Spleen (tissue), 11 donors: ENCODE results near the gene ICOS. TPM values are rescaled to one million over a fixed set of nuclear protein-coding genes. Genes with fewer than 3 reads are reported as not detected.

Experiments
- DNase-seq: peaks from one replicate; pipeline ENCODE4 v3.0.0-alpha.2; 2020
- H3K27ac ChIP-seq, 8 donors: fragments of 200-600 bp; sonication (generic) in 7 of 8; 1 replicate in 4 of 8; 2 replicates in 4 of 8; pipeline versions ENCODE4 v1.5.0 to v1.8.0; 2016 to 2021; ENCODE audit warnings: inconsistent platforms in 4 of 8, mild to moderate bottlenecking in 4 of 8, moderate library complexity in 1 of 8
- H3K27me3 ChIP-seq, 7 donors: fragments of 200-600 bp; sonication (generic) in 6 of 7; replicated peaks in 1 of 7; 1 replicate in 4 of 7; 2 replicates in 3 of 7; pipeline versions ENCODE4 v1.5.0 to v1.8.0; 2016 to 2021; ENCODE audit warnings: inconsistent platforms in 3 of 7, mild to moderate bottlenecking in 1 of 7
- H3K36me3 ChIP-seq, 6 donors: fragments of 200-600 bp; sonication (generic) in 5 of 6; 1 replicate in 4 of 6; 2 replicates in 2 of 6; pipeline versions ENCODE4 v1.5.0 to v1.8.0; 2016 to 2021; ENCODE audit warnings: inconsistent platforms in 2 of 6
- H3K4me1 ChIP-seq, 6 donors: fragments of 200-600 bp; sonication (generic) in 5 of 6; 1 replicate in 3 of 6; 2 replicates in 3 of 6; pipeline versions ENCODE4 v1.5.0 to v1.8.0; 2016 to 2021; ENCODE audit warnings: inconsistent platforms in 3 of 6
- H3K4me3 ChIP-seq, 8 donors: fragments of 200-600 bp; sonication (generic) in 7 of 8; 1 replicate in 4 of 8; 2 replicates in 4 of 8; pipeline versions ENCODE4 v1.5.0 to v1.8.0; 2016 to 2021; ENCODE audit warnings: inconsistent platforms in 4 of 8, mild to moderate bottlenecking in 4 of 8, moderate library complexity in 2 of 8
- H3K9me3 ChIP-seq, 8 donors: fragments of 200-600 bp; sonication (generic) in 7 of 8; 1 replicate in 4 of 8; 2 replicates in 4 of 8; pipeline versions ENCODE4 v1.5.0 to v1.8.0; 2016 to 2021; ENCODE audit warnings: inconsistent platforms in 4 of 8
- POLR2A ChIP-seq, 3 donors: fragments of 450-650 bp; IDR thresholded peaks; one replicate each; pipeline ENCODE4 v1.5.1; 2017; ENCODE audit warnings: antibody characterized with exemption in 3 of 3, mild to moderate bottlenecking in 1 of 3
- POLR2AphosphoS5 ChIP-seq, 3 donors: sonication (generic); formaldehyde crosslinking; IDR thresholded peaks; one replicate each; pipeline ENCODE4 v1.5.1; 2017; ENCODE audit warnings: antibody characterized with exemption in 3 of 3
- WGBS, 5 donors: extraction: QIAGEN DNeasy Blood & Tissue Kit in 3 of 5; methylation state at CpG; one replicate each; pipeline versions ENCODE4 v1.1.5 to v1.1.7; 2013 to 2018; 5-methylcytosine and 5-hydroxymethylcytosine counted together
- intact Hi-C: fragments of 100-400 bp; cut with DNase I; formaldehyde crosslinking; loops from one replicate; pipeline ENCODE4 v1.15.0; 2023; ENCODE audit warnings: low total_unique reads
- polyA plus RNA-seq, 3 donors: library from polyadenylated mRNA; stranded (reverse); fragments of 200-250 nt; gene quantifications; one replicate each; pipeline ENCODE4 v1.2.1, GENCODE V29; 2013
- total RNA-seq, 7 donors: library from RNA; depleted of rRNA in 3 of 7; stranded (reverse); fragments of >200 nt in 3 of 7; fragmentation: NEBNext Ultra II Directional in 4 of 7; extraction: Animal tissue kit (Norgen Biotek cat#: 25700) in 4 of 7; gene quantifications; one replicate each; pipeline versions ENCODE4 v1.1.0 to v1.2.1, GENCODE V29; 2016 to 2021
- TF ChIP-seq, protein P1 (sequence below), 11 experiments: fragments of 200-600 bp in 7 of 11; fragments of 450-650 bp in 4 of 11; sonication (generic) in 4 of 11; IDR thresholded peaks in 8 of 11; conservative IDR thresholded peaks in 3 of 11; 1 replicate in 7 of 11; 2 replicates in 4 of 11; pipeline versions ENCODE4 v1.4.0 to v1.8.0; 2016 to 2021; ENCODE audit warnings: antibody characterized with exemption in 11 of 11, inconsistent platforms in 4 of 11, mild to moderate bottlenecking in 1 of 11
- donor health status: healthy with polysubstance abuse.
- donor health status: DM: no; HTN: no; CAD: no; lungs with moderate emphysema.
- donor health status: DM: no; HTN: no; CAD: no.
- donor health status: Bipolar disorder and iron deficiency.
- donor health status: healthy.
- donor health status: DM: no; HTN: no; CAD: no.
- donor health status: DM: yes; HTN: yes; CAD: no.

Gene ICOS
- total and polyA plus RNA-seq, 10 donors: 1.2 to 5.0 (median 3.6) TPM

DNA sequence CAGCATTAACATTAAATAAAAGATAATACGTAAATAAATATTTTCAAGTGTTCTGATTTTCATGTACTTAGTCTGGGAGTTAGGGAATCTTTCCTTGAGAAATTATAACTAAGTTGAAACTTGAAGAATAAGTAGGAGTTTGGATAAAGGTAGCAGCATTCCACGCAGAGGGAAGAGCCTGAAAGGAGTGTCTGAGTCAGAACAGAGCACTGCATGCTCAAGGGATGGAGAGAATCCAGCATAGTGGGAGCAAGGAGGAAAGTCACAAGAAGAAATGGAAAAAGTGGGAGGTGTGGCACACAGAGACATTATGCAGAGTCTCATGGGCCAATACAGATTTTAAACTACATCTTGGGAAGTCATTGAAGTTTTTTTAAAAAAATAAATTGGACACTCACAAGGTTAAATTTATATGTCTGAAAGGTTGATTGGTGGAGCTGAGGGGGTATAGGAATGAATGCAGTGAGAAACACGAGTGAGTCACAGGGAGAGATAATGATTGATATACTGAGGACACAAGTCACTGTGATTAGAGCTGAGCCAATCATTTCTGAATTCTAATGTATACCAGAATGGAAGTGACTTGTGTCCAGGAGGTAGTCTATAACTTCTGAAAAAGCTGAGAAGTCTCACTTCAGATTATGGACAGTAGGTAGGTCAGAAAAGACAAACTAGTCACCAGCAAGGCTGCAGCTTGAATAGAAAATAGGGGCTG, 66.9 kb downstream of the ICOS start:
- no peak for DNase-seq
- 63 to 88% (median 86%) methylated on average over 3 of the region's 3 CpGs for WGBS, 5 donors
- no peak overlapping the region for H3K27ac ChIP-seq
- H3K4me1 ChIP-seq: peaks cover 0 to 20% (median 1%) of the 10 kb centered on the region in 6 donors
- no peak for TF ChIP-seq POLR2A (IDR thresholded peaks at IDR 0.05)
- TF ChIP-seq POLR2AphosphoS5 (IDR thresholded peaks at IDR 0.05): no peak
- TF ChIP-seq, protein P1, sequence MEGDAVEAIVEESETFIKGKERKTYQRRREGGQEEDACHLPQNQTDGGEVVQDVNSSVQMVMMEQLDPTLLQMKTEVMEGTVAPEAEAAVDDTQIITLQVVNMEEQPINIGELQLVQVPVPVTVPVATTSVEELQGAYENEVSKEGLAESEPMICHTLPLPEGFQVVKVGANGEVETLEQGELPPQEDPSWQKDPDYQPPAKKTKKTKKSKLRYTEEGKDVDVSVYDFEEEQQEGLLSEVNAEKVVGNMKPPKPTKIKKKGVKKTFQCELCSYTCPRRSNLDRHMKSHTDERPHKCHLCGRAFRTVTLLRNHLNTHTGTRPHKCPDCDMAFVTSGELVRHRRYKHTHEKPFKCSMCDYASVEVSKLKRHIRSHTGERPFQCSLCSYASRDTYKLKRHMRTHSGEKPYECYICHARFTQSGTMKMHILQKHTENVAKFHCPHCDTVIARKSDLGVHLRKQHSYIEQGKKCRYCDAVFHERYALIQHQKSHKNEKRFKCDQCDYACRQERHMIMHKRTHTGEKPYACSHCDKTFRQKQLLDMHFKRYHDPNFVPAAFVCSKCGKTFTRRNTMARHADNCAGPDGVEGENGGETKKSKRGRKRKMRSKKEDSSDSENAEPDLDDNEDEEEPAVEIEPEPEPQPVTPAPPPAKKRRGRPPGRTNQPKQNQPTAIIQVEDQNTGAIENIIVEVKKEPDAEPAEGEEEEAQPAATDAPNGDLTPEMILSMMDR (IDR thresholded peaks at IDR 0.05 in 8 of 11, conservative IDR thresholded peaks at IDR 0.05 in 3 of 11): no peak
- intact Hi-C loops: no loop called here
- H3K27me3 ChIP-seq: no peaks in the 10 kb centered on the region
- no peak overlapping the region for H3K4me3 ChIP-seq
- no peaks in the 10 kb centered on the region for H3K9me3 ChIP-seq
- no peaks in the 10 kb centered on the region for H3K36me3 ChIP-seq

DNA sequence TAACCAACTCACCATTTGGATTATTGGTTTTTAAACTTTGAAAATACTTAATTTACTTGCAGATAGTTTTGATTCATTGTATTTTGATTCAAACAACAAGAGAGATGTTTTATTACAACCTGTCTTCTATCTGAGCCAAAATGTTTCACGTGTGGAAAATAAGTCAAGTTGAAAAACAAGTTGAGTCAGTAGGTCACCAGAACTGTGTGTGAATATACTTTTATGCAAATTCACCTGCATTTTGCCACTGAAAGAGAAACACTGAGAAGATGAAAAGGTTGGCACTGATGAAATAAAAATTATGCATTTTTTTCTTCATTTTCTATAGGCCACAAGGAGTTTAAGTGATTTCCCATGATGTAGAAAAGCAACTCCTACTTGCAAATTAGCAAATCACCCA, 68.3 kb downstream of the ICOS start:
- no peak for TF ChIP-seq POLR2AphosphoS5 (IDR thresholded peaks at IDR 0.05)
- TF ChIP-seq, protein P1 (IDR thresholded peaks at IDR 0.05 in 8 of 11, conservative IDR thresholded peaks at IDR 0.05 in 3 of 11): no peak
- DNase-seq: no peak
- no peaks in the 10 kb centered on the region for H3K36me3 ChIP-seq
- WGBS, 5 donors: 73 to 76% (median 74%) methylated on average over 1 of the region's 1 CpG
- intact Hi-C loops: no loop called here
- no peaks in the 10 kb centered on the region for H3K9me3 ChIP-seq
- H3K4me1 ChIP-seq: peaks cover 0 to 11% (median 1%) of the 10 kb centered on the region in 6 donors
- no peak overlapping the region for H3K27ac ChIP-seq
- H3K4me3 ChIP-seq: no peak overlapping the region
- H3K27me3 ChIP-seq: no peaks in the 10 kb centered on the region

DNA sequence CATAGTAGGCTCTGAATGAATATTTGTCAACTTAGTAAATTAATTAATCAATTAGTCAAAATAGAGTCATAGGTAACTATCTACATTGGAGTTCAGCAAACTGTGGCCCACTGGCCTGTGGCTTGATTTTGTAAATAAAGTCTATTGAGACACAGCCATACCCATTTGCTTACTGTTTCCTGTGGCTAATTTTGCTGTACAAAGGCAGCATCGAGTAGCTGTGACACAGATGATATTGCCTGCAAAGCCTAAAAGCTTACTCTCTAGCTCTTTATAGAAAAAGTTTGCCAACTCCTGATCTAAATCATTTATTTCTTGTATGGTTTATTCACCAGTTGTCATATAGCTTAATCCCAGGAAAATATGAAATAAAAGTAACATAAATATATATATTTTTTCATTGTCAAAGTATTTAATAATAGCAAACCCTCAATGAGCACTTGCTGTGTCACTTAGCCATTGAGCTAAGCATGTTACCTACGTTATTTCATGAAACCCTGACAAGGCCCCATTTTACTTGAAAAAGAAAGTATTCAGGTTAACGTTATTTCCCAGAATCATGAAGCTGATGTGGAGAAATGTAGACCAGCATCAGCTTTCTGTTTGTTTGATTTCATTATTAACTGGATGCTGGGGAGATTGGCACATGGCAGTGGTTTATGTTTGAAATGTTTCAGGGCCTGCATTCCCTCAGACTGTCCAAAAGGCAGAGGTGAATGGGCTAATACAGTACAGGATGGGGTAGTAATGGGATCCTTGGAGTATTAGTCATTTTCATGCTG, 69.6 kb downstream of the ICOS start:
- no peaks in the 10 kb centered on the region for H3K9me3 ChIP-seq
- WGBS, 5 donors: 66 to 82% (median 69%) methylated on average over 3 of the region's 3 CpGs
- H3K4me3 ChIP-seq: no peak overlapping the region
- H3K4me1 ChIP-seq: peaks cover 0 to 3% (median 0%) of the 10 kb centered on the region in 6 donors
- intact Hi-C loops: no loop called here
- no peaks in the 10 kb centered on the region for H3K36me3 ChIP-seq
- no peak for DNase-seq
- H3K27me3 ChIP-seq: no peaks in the 10 kb centered on the region
- peak overlapping the region in 3 of 8 donors; percentile 1 to 6 (median 6) for H3K27ac ChIP-seq
- TF ChIP-seq POLR2A (IDR thresholded peaks at IDR 0.05) (no peak), POLR2AphosphoS5 (IDR thresholded peaks at IDR 0.05) (no peak)
- TF ChIP-seq, protein P1 (IDR thresholded peaks at IDR 0.05 in 8 of 11, conservative IDR thresholded peaks at IDR 0.05 in 3 of 11): no peak

DNA sequence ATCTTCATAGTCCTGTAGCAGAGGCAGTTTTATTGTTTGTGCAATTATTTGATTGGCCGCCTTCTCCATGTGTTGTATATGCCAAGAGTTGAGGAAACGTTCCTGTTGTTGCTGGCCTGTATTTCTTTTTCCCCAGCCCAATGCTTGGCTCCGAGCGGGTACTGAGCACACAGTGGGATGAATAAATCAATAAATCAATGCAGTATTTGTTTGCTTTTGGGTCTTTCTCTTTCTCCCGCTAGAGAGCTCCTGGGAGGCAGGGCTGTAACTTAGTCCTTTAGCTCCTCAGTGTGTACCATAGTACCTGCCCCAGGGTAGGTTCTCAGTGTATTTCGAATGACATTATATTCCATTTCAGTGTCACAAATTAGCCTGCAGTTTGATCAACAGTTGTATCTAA, 71.8 kb downstream of the ICOS start:
- TF ChIP-seq POLR2A (IDR thresholded peaks at IDR 0.05) (no peak), POLR2AphosphoS5 (IDR thresholded peaks at IDR 0.05) (no peak)
- TF ChIP-seq, protein P1 (IDR thresholded peaks at IDR 0.05 in 8 of 11, conservative IDR thresholded peaks at IDR 0.05 in 3 of 11): no peak
- 89 to 97% (median 94%) methylated on average over 6 of the region's 6 CpGs for WGBS, 5 donors
- Histone ChIP-seq H3K27me3 (no peaks in the 10 kb centered on the region), H3K4me3 (no peak overlapping the region), H3K9me3 (no peaks in the 10 kb centered on the region), H3K27ac (no peak overlapping the region), H3K36me3 (no peaks in the 10 kb centered on the region), H3K4me1 (peaks cover 0 to 3% (median 0%) of the 10 kb centered on the region in 6 donors)
- intact Hi-C loops: no loop called here
- no peak for DNase-seq
